Activated effector memory CD4-positive, alpha-beta T cell treated with anti-CD3 and anti-CD28 coated beads, Interleukin-2, amount 50 U/mL, for 16 hours (primary cell): ENCODE results near the gene ZMIZ1.
A peak's percentile ranks its signal among the peaks of the same experiment; 100 is the strongest.

Experiments
- DNase-seq: peaks from one replicate; pipeline ENCODE4 v3.0.0-alpha.2; 2020

The ZMIZ1 gene, protein sequence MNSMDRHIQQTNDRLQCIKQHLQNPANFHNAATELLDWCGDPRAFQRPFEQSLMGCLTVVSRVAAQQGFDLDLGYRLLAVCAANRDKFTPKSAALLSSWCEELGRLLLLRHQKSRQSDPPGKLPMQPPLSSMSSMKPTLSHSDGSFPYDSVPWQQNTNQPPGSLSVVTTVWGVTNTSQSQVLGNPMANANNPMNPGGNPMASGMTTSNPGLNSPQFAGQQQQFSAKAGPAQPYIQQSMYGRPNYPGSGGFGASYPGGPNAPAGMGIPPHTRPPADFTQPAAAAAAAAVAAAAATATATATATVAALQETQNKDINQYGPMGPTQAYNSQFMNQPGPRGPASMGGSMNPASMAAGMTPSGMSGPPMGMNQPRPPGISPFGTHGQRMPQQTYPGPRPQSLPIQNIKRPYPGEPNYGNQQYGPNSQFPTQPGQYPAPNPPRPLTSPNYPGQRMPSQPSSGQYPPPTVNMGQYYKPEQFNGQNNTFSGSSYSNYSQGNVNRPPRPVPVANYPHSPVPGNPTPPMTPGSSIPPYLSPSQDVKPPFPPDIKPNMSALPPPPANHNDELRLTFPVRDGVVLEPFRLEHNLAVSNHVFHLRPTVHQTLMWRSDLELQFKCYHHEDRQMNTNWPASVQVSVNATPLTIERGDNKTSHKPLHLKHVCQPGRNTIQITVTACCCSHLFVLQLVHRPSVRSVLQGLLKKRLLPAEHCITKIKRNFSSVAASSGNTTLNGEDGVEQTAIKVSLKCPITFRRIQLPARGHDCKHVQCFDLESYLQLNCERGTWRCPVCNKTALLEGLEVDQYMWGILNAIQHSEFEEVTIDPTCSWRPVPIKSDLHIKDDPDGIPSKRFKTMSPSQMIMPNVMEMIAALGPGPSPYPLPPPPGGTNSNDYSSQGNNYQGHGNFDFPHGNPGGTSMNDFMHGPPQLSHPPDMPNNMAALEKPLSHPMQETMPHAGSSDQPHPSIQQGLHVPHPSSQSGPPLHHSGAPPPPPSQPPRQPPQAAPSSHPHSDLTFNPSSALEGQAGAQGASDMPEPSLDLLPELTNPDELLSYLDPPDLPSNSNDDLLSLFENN

DNA sequence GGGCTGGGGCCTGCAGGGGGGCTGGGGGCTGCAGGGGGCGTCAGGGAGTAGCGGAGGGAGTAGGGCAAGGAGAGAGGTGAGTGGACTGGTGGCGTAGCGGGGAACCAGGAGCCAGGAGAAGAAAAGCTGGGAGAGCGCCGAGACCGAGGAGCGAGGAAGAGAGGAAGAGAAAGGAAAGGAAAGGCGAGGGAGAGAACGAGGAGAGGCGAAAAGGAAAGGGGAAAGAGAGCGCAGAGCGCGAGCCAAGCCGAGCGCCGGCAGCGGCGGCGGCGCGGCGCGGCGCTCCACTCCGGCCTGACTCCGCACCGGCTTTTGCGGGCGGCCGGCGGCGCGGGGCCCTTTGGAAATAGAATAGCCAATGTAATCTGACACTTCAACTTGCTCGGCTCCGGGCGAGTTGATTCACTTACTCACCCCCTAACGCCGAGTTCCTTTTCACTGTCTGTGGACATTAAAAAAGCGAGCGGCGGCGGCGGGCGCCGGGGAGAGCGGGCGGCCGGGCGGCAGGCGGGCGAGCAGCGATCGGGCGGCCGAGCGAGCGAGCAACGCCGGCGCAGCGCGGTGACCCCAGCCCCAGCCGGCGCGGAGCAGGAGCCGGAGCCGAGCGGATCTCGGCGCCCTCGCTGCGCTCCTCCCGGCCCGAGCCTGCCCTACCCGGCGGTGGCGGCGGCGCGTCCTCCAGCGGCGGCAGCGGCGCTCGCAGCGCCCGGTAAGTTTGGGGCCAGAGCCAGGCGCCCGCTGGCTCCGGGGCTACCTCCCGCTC is at the start of gene ZMIZ1:
Gene ZMIZ1, plus strand, starts transcription at position 405 of the 763 bp plus-strand sequence. CDS start 132,667 bp downstream, outside the sequence.
- DNase-seq: peak; percentile 93

DNA sequence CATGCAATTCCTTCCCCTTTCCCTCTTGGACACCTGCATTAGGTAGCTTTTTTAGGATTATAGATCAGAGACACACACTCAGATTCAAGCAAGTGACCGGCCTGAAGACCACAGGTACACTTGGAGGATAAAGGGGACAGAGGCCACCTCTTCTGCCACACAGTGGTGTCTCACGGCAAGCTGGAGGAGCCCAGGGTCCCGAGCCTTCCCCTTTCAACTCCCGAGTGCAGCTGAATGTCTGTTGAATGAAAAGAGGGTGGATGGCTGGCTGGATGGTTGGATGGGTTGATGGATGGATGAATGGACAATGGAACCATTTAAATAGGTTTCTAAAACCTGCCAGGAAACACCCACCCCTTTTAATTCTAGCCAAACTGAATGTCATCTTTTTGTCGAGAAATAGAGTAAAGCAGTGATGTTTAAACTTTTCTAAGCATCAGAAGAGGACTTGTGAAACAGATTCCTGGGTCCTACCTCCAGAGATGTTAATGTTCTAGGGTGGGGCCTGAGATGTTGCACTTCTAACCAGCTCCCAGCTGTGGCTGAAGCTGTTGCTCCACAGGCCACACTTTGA is 49.2 kb upstream of the ZMIZ1 start:
- DNase-seq: peak; percentile 17

DNA sequence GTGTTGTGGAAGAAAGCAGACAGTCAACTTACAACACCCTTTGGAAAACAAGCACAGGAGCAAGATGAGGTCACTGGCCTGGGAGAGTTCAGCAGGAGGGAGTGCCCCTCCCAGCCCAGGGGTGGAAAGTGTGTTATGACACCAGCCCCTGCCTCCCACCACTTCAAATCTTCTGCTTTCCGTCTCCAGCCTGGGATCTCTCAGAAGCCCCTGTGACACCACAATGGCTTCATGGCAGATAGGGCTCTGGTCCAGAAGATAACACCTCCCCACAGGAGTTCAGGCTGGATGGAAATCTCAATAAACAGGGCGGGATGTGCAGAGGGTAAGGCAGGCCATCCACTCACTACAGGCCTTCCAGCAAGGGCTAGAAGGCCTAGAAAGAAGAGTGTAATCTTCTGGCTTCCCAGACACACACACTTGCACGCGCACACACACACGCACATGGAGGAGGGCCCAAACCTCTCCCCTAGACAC is 48.7 kb upstream of the ZMIZ1 start:
- peak; percentile 31 for DNase-seq

DNA sequence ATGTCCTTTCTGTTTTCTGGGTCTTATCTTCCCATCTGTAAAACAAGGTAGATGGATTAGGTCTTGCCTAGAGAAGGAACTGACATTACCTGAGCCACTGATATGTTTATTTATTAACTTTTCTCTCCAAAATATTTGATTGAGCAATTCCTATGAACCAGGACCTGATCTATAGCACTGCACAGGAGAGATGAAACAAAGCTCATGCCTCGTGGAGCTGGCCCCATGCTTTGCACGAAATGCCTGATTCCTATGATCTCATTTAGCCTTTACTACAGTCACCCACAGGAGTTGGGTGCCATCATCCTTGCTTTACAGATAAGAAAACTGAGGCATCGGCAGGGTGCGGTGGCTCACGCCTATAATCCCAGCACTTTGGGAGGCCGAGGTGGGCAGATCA is 48.2 kb upstream of the ZMIZ1 start:
- DNase-seq: peak; percentile 19

DNA sequence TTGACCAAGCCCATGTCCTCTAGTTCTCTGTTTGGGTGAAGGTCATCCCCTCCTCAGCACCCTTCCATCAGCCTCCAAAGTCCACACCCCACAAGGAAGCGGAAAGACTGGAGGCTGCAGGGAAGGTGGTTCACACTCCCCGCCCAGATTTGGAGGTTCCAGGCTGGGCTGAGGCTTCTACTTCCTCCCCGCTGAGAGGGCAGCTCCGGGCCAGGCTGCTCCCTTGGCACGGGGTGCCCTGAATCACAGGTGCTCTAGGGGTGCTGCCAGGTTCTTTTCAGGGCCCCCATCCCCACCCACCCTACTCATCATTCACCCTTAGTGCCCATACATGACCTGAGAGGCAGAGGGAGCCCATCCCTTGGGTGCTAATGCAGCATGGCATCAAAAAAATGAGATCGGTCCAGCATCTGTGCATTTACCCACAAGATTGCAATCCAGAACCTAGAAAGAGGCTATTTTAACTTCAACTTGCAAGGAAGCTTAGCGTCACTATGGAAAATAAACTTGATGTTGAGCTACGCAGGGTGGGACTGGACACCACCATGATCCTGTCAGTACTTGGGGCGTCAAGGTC is 47.3 kb upstream of the ZMIZ1 start:
- peak; percentile 19 for DNase-seq

DNA sequence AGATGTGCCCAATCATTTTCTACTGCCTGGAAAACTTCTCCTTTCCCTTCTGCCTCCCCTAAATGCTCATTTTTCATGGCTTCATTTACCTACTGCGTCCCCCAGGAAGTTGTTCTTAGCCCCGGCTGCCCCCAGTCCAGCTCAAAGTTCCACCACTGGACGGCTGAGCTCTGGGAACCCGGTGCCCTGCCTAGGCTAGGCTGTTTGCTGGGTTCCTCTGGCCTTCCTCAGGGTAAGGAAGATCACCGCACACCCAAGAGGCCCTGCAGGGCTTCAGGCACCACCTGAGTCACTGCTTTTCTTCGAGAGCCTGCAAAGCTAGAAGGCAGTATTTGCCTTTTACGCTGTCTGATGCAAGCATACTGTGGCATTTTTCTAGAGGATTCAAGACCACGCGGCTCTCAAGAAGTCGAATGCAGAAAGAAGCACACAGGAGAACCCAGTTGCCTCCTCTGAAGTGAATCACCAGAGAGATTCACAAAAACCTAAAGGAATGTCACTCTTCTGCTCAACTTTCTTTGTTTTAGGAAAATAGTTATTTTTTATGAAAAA is 46.7 kb upstream of the ZMIZ1 start:
- peak; percentile 39 for DNase-seq

DNA sequence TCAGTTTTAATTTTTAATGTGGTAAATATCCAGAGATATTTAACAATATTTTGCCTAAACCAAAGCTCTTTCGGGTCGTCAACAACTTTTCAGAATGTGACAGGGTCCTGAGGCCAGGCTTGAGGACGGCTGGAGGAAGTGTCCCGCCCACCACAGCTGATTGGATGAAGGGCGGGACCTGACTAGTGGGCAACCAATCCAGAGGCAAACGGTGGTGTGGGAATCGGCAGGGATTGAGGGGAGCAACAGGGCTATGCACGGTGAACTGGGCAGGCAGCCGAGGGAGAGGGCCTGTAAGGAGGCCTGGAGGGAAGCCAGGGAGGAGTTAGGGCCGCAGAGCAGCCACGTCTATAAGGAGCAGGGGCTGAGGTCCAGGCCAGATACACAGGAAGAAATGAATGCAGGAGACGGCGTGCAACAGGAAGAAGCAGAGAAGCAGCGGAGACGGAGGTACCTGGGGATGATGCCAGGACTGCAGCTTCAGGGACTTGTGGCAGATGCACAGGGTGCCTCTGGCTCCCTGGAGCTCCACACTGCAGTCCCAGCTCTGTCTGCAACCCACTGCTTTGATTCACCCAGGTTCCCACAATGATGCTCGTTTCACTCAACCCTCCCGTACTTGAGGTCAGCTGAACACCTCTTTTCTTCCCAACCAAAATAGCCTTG is 46.1 kb upstream of the ZMIZ1 start:
- DNase-seq: peak; percentile 64

DNA sequence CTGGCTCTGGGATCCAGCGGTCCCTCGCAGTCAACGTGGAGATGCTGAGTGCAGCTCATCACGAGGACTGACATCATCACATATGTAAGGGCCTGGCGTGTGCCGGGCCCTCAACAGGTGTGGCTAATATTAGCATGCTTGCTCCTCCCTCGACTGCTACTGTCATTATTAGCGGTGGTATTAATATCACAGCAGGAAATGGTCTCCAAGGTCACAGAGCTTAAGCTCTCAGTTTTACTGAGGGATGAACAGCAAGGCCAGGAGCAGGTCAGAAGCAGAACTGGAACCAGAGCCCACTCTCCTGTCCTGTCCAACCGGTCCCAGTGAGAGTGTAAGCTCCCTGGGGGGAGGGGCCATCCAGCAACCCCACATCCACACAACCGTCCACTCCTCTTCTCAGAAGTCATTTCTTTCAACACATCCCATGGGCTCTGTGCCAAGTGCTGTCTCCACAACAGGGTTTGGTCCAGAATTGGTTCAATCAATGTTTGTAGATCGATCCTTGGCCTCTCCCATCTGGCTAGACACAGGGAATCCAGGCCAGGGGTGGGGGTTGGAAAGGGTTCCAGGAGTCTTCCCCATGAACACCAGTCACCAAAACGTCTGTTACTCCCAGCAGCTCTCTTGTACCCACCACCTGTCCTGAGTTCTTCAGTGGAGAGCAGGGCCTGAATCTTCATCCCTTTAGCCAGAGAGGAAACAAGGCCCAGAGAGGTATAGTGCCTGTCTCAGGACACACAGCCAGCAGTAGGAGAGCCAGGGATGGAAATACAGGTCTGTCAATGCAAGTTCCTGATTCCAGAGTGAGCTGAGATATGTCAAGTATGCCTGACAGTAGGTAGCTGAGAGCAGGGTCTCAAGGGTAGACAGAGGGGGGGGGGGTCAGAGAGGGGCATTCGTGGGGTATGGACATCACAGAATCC is 45.3 kb upstream of the ZMIZ1 start:
- DNase-seq: peak; percentile 61

DNA sequence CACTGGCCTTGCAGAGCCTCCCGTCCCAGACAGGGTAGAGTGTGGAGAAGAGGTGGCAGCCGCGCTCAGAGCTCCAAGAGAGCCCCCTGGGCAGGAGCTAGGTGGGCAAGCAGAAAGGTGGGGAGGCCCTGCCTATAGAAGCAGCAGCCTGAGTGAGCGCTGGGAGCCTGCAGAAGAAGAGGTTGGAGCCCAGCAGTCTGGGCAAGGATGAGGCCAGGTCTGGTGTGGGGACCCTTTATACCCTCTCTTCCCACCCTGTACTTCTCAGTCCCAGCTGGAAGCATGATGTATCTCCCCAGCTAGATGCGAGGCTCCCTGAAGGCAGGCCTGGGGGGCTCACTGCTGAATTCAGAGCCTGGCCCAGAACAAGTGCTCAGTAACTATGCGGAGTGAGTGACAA is 44.5 kb upstream of the ZMIZ1 start:
- peak; percentile 50 for DNase-seq

DNA sequence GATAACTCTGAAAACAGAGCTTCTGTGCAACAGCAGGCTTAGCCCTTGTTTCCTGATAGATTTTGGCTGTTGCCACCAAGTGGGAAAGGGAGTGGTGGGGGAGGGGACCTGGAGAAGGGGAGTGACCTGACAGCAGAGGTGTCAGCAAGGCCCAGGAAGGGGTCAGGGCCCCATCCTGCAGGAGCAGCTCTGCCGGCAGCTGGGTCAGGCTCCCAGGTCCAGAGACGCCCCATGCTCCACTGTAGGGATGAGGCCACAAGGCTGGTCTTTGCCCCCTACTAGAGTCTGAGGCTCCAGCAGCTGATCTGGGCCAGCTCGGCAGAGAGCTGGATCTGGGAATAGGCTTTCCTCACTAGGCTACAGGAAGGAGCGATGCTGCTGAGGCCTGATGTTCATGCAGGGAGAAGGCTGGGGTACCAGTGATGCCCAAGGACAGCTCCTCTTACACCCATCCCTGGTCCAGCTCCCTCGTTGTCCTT is 44.0 kb upstream of the ZMIZ1 start:
- peak; percentile 42 for DNase-seq

DNA sequence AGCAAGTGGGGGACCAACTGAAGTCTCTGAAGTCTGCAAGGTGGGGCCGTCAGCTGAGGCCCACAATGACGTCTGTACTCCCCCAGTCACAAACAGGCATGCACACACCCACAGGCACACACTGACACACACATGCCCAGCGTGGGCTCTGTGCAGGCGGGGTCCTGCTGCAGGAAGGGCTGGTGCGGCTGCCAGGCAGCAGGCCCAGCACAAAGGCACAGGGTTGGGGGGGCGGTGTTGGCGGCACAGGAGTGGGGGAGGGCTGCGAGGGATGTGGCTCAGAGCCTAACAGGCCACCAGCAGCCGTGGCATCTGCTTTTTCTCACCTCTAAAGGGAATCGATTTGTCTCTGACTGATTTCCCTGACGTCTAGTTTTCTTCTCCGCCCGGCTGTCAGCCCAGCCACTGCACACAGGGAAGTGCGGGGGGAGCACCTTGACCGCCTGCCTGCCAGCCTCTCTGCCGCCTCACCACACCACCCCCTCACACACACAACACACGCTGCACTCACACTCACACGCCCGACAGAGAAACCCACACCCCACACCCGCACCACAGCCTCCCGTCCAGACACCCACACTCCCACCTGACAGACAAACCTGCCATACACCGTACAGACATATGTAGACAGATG is 43.5 kb upstream of the ZMIZ1 start:
- DNase-seq: peak; percentile 63

DNA sequence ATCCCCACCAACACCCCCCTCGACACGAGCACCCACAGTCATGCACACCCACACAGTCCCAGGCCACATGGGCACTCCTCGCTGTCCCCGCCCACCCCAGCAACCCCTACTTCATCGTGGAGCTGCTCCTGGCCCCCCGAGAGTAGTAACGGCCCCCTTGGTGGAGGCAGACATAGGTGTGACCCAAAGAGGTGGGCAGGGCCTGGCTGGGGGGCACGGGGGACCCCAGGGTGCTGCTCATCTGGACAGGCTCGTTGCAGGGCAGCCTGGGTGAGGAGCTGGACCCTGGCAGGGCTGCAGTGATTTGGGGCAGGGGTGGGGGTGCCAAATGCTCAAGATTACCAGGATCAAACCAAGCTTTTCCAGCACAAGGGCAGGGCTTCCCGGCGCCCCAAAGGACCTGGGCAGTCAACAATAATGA is 42.4 kb upstream of the ZMIZ1 start:
- DNase-seq: peak; percentile 33

DNA sequence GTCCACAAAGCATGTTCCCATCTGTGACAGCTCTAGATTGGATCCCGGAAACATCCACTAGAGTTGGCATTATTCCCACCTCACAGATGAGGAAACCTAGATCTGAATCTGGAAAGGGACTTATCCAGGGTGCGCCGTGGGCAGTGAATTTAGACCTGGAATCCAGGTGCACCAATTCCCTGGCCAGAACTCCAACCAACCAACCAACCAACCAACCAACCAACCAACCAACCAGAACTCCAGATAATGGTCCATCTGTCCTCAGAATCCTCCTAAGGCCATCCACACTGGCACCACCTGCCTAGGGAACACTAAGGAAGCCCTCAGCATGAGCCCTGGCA is 42.0 kb upstream of the ZMIZ1 start:
- no peak for DNase-seq

DNA sequence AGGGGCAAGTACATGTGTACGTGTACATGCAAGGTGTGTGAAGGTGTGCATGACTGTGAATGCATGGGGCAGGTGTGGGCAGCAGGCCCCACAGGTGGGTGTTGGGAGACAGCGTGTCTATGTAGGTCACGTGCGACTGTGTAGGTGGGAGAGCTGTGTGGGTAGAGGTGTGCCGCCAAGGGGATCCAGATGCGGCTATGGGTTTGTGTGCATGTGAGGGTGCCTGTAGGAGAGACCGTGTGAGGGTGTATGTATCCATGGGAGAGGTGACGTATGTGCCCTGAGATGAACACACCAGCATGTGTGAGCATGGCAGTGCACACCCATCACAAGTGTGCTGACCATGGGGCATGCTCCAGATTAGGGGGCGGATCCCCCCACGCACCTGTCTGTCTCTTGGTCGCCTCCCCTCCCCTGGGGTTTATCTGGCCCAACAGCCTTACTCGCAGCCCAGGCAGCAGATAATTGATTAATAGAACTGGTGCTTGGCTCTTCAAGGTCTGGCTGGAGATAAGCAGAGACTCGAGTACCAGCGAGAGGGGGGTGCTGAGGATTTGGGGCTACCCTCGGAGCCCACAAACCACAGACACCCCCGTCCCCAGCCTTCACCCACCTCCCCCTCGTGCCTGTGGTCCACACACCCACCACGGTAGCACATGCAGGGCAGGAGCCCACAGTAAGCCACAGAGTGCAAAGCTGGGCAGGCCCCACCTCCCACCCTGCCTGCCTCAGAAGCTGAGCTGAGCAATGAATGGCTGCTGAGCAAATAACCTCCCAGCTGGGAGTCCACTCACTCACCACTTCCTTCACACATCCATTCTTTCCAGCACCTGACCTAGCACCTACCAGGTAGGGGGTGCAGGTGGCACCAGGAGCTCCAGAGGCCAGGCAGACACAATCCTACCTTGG is 41.4 kb upstream of the ZMIZ1 start:
- peak; percentile 66 for DNase-seq

DNA sequence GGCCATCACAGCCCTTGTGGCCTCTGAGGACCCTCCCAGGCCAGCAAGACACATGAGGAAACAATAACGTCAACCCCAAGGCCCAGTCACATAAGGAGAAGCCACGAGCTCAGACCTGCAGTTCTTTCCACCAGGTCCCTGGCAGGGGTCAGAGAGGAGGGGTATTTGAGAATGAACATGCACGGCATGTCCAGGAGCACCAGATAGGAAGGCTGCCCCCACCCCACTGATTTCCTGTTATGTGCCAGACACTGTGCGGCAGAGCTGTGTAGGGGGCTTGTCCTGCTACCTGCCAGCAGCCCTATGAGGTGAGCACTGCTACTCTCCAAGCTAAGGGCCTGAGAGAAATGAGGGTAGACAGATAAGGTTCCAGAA is 40.7 kb upstream of the ZMIZ1 start:
- no peak for DNase-seq

DNA sequence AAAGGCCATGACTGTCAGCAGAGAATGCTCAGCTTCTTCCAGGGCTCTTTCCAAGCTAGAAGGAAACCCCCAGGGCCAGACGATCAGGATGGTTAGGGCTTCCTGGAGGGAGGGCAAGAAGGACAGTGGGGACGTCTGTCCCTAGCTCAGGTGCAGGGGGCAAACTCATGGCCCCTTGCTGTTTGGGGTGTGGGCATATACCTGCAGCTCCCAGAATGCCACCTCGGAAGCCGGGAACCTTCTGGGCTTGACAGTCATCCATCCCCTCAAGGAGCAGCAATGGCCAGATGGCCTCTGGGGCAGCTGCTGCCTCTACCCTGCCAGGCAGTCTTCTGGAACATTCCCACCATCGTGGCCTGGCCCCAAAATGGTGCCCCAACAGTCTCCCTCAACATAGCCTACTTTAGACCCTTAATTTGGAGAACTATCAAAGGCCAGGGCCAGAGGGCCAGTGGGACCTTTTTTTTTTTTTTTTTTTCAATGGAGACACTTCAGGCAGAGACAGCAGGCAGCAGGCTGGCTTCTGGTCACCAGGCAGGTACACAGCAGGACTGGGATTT is 40.2 kb upstream of the ZMIZ1 start:
- peak; percentile 39 for DNase-seq

DNA sequence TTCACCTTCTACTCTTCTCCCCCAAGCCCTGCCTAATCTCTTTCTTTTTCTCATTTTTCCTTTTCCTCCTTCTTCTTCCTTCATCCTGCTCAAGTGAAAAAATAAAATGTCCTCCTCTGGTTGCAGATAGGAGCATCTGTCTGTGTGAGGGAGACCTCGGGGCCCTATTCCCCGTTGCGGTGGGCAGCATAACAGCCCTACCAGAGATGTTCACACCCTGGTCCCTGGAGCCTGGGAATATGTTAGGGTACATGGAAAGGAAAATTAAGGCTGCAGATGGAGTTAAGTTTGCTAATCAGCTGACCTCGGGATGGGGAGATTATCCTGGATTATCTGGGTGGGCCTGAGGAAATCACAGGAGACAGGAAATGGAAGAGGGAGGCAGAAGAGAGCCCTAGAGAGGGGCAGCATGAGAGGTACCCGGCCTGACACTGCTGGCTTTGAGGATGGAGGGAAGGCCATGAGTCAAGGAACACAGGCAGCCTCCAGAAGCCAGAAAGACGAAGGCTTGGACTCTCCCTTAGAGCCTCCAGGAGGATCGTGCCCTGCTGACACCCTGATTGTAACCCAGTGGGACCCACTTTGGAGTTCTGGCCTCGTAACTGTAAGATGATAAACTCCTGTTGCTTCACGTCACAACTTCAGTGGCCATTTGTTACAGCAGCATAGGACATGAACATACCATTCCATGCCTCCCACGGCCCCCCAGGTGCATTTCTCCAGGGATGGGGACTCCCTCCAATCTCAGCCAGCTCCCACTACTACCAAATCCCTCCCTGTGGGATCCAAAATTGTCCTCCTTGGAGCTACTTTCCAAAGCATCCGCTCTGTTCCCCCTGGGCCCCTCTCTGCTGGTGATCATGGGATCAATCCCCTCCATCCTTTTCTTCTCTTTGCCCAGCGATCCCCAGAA is 39.0 kb upstream of the ZMIZ1 start:
- DNase-seq: peak; percentile 45
